Tibial artery (tissue), 4 donors: ENCODE measurements around the gene ASCC1.

Experiments used
- DNase-seq, 2 donors: peaks; one replicate each; pipeline ENCODE4 v3.0.0-alpha.2; 2019
- H3K27ac ChIP-seq, 2 donors: fragments of 200-600 bp; sonication (generic) in 1 of 2; 1 replicate in 1 of 2; 2 replicates in 1 of 2; pipeline ENCODE4 v1.5.1; 2018 to 2019; ENCODE audit warnings: mild to moderate bottlenecking in 1 of 2
- H3K27me3 ChIP-seq, 2 donors: fragments of 200-600 bp; sonication (generic) in 1 of 2; one replicate each; pipeline versions ENCODE4 v1.5.1 to v1.6.0; 2016 to 2019
- H3K36me3 ChIP-seq, 3 donors: fragments of 200-600 bp; sonication (generic) in 2 of 3; one replicate each; pipeline ENCODE4 v1.5.1; 2016 to 2019; ENCODE audit warnings: mild to moderate bottlenecking in 2 of 3
- H3K4me1 ChIP-seq, 4 donors: fragments of 200-600 bp; sonication (generic) in 2 of 4; 1 replicate in 3 of 4; 2 replicates in 1 of 4; pipeline ENCODE4 v1.5.1; 2016 to 2019
- H3K4me3 ChIP-seq, 2 donors: fragments of 200-600 bp; sonication (generic) in 1 of 2; 1 replicate in 1 of 2; 2 replicates in 1 of 2; pipeline ENCODE4 v1.5.1; 2018 to 2019; ENCODE audit warnings: mild to moderate bottlenecking in 2 of 2
- H3K9me3 ChIP-seq, 3 donors: fragments of 200-600 bp; sonication (generic) in 1 of 3; one replicate each; pipeline ENCODE4 v1.5.1; 2016 to 2019
- CTCF ChIP-seq, 2 experiments: fragments of 200-600 bp in 1 of 2; fragments of 450-650 bp in 1 of 2; IDR thresholded peaks; one replicate each; pipeline ENCODE4 v1.5.1; 2017 to 2019; ENCODE audit warnings: antibody characterized with exemption in 2 of 2, mild to moderate bottlenecking in 1 of 2, moderate library complexity in 1 of 2
- intact Hi-C: fragments of 100-400 bp; cut with DNase I; formaldehyde crosslinking; loops from one replicate; pipeline ENCODE4 v1.15.0; 2023; ENCODE audit warnings: low total_unique reads

The ASCC1 gene

DNA sequence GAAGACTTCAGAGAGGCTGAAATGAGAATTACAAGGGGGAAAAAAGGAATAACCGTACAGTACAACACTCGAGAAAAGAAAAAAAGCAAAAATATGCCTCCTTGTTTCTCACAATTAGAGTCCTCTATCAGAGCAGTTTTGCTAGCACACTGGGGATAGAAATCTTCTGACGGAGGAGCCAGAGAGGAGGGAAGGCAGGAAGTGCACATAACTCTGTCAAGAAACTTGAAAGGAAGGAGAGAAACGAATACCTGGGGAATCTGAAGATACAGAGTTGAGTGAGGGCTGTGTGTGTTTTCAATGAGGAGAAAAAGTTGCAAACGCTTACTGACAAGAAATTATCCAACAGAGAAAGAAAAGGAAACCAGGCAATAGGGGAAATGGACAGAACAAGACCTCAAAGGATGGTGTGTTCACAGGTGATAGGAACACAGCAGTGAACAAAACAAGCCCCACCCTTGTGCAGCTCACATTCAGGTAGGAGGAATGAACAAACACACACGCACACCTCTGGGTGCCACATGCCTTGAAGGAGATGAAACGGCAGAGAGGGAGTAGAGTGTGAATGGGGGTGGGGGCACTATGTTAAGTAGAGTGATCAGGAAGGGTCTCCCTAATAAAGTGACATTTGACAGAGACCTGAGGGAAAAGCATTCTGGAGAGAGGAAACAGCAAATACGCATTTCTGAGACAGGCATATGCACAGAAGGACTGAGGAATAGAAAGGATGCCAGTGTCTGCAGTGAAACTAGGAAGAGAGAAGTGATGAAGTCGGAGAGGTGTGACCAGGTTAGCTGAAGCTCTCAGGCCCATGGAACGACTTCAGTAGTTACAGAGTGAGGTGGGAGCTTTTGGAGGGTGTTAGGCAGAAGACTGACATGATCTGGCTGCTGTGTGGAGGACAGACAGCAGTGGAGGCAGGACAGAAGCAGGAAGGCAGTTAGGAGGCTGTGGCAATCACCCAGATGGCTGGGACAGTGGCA, 81.0 kb downstream of the ASCC1 start:
- H3K27me3 ChIP-seq: no peaks in the 10 kb centered on the region
- DNase-seq: no peak
- H3K9me3 ChIP-seq: no peaks in the 10 kb centered on the region
- intact Hi-C loops: no loop called here
- H3K4me1 ChIP-seq: peaks cover 0 to 8% (median 0%) of the 10 kb centered on the region in 4 donors
- H3K36me3 ChIP-seq: peaks cover 7 to 36% (median 17%) of the 10 kb centered on the region in 3 donors
- H3K4me3 ChIP-seq: no peak overlapping the region
- no peak for TF ChIP-seq CTCF (IDR thresholded peaks at IDR 0.05)
- no peak overlapping the region for H3K27ac ChIP-seq

GRCh38 chr10:72133517-72133916, 82.6 kb downstream of the ASCC1 start:
- Histone ChIP-seq H3K4me3 (no peak overlapping the region), H3K36me3 (peaks cover 7 to 36% (median 17%) of the 10 kb centered on the region in 3 donors), H3K27ac (no peak overlapping the region), H3K9me3 (no peaks in the 10 kb centered on the region), H3K4me1 (peaks cover 0 to 8% (median 0%) of the 10 kb centered on the region in 4 donors), H3K27me3 (no peaks in the 10 kb centered on the region)
- no peak for TF ChIP-seq CTCF (IDR thresholded peaks at IDR 0.05)
- DNase-seq: no peak
- intact Hi-C loops: no loop called here

- Histone ChIP-seq H3K27me3 (no peaks in the 10 kb centered on the region), H3K27ac (no peak overlapping the region), H3K36me3 (peaks cover 7 to 39% (median 17%) of the 10 kb centered on the region in 3 donors), H3K4me3 (no peak overlapping the region), H3K9me3 (no peaks in the 10 kb centered on the region), H3K4me1 (peaks cover 0 to 8% (median 0%) of the 10 kb centered on the region in 4 donors)
- no peak for TF ChIP-seq CTCF (IDR thresholded peaks at IDR 0.05)
- intact Hi-C loops: no loop called here
- no peak for DNase-seq
Observed at GRCh38 chr10:72132854-72133253, 83.2 kb downstream of the ASCC1 start.

- DNase-seq: no peak
- Histone ChIP-seq H3K4me3 (no peak overlapping the region), H3K4me1 (peaks cover 0 to 1% (median 0%) of the 10 kb centered on the region in 4 donors), H3K27me3 (no peaks in the 10 kb centered on the region), H3K27ac (no peak overlapping the region), H3K36me3 (peaks cover 0 to 25% (median 0%) of the 10 kb centered on the region in 3 donors), H3K9me3 (no peaks in the 10 kb centered on the region)
- TF ChIP-seq CTCF (IDR thresholded peaks at IDR 0.05): no peak
- intact Hi-C loops: loop anchor here (5.0 kb wide), 1 partner anchor 215 kb away; no protein-coding TSS in a partner anchor
Observed at GRCh38 chr10:72127571-72127970, 88.5 kb downstream of the ASCC1 start.

DNA sequence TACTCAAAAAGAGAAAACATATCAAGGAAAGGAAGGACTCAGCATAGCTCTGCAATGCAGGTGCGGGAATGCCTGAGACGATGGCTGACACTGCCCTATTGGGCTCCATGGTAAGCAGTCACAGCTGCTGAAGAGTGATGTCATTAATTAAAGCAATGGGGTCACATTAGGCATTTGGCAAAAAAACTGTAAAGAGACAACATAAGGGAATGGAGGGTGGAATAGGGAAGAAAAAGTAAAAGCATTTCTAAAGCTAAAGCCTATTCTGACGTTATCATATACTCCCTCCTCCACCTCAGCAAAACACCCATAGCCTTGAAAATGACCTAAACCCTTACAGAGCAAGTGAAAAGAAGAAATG, 89.2 kb downstream of the ASCC1 start:
- no peak for DNase-seq
- Histone ChIP-seq H3K9me3 (no peaks in the 10 kb centered on the region), H3K27ac (no peak overlapping the region), H3K27me3 (no peaks in the 10 kb centered on the region), H3K36me3 (peaks cover 0 to 19% (median 0%) of the 10 kb centered on the region in 3 donors), H3K4me3 (no peak overlapping the region), H3K4me1 (no peaks in the 10 kb centered on the region)
- intact Hi-C loops: loop anchor here (5.0 kb wide), 1 partner anchor 215 kb away; no protein-coding TSS in a partner anchor
- TF ChIP-seq CTCF (IDR thresholded peaks at IDR 0.05): no peak
